ENCODE data around the gene WWOX.

- TF ChIP-seq CTCF (optimal IDR thresholded peaks at IDR 0.05 in 1 of 3, IDR thresholded peaks at IDR 0.05 in 1 of 3, conservative IDR thresholded peaks at IDR 0.05 in 1 of 3; ENCODE audit: extremely low read depth in 1 of 3, insufficient read depth in 2 of 3, low read length in 3 of 3) (no peak), EZH2 (IDR thresholded peaks at IDR 0.05; ENCODE audit: low read length) (no peak)
These were observed 1103.5 kb downstream of the WWOX start for GRCh38 chr16:79202977-79203376.

Data from keratinocyte (primary cell).